ENCODE measurements around the gene ADCK1. TPM values are rescaled to one million over a fixed set of nuclear protein-coding genes. Genes with fewer than 3 reads are reported as not detected.

The ADCK1 gene
- polyA plus RNA-seq, 6 donors from 2014 or later = 4.2 to 9.4 (median 5.4) TPM

GRCh38 chr14:77962731-77963520, 163.0 kb downstream of the ADCK1 start:
- Mint-ChIP-seq H3K9me3 (peaks cover 0 to 2% (median 0%) of the 10 kb centered on the region in 7 donors), H3K36me3 (no peaks in the 10 kb centered on the region), H3K27me3 (peaks cover 0 to 8% (median 0%) of the 10 kb centered on the region in 3 donors), H3K4me3 (no peak overlapping the region), H3K4me1 (peaks cover 4 to 14% (median 7%) of the 10 kb centered on the region in 3 donors), H3K27ac (peak overlapping the region in 1 of 6 donors; percentile 24)
- ATAC-seq (ENCODE audit: low read depth in 2 of 2) (no peak), DNase-seq (no peak)

- DNase-seq = no peak
- no peak for ATAC-seq (ENCODE audit: low read depth in 2 of 2)
- peak overlapping the region in 3 of 8 donors; percentile 7 to 73 (median 19) for H3K4me3 Mint-ChIP-seq
- H3K27me3 Mint-ChIP-seq = peaks cover 0 to 19% (median 7%) of the 10 kb centered on the region in 3 donors
- peaks cover 4 to 14% (median 7%) of the 10 kb centered on the region in 3 donors for H3K4me1 Mint-ChIP-seq
- H3K36me3 Mint-ChIP-seq = no peaks in the 10 kb centered on the region
- peaks cover 0 to 2% (median 0%) of the 10 kb centered on the region in 7 donors for H3K9me3 Mint-ChIP-seq
- H3K27ac Mint-ChIP-seq = peak overlapping the region in 1 of 6 donors; percentile 19
Observed at GRCh38 chr14:77964586-77964985, 164.7 kb downstream of the ADCK1 start.

GRCh38 chr14:77965050-77965449, 165.1 kb downstream of the ADCK1 start:
- H3K27ac Mint-ChIP-seq = no peak overlapping the region

GRCh38 chr14:77965919-77966435, 166.1 kb downstream of the ADCK1 start:
- no peaks in the 10 kb centered on the region for H3K9me3 Mint-ChIP-seq
- peak overlapping the region; percentile 57 to 86 (median 76) for H3K4me3 Mint-ChIP-seq
- no peaks in the 10 kb centered on the region for H3K36me3 Mint-ChIP-seq
- peak; percentile 61 to 62 for ATAC-seq (ENCODE audit: low read depth in 2 of 2)
- peak; percentile 1 for DNase-seq
- H3K4me1 Mint-ChIP-seq = peaks cover 4 to 14% (median 7%) of the 10 kb centered on the region in 3 donors
- H3K27me3 Mint-ChIP-seq = peaks cover 4 to 28% (median 7%) of the 10 kb centered on the region in 3 donors
- peak overlapping the region in 1 of 6 donors; percentile 44 for H3K27ac Mint-ChIP-seq

More at GRCh38 chr14:77965050-77965449, 165.1 kb downstream of the ADCK1 start:
- H3K9me3 Mint-ChIP-seq = no peaks in the 10 kb centered on the region
- H3K4me3 Mint-ChIP-seq = no peak overlapping the region
- H3K36me3 Mint-ChIP-seq = no peaks in the 10 kb centered on the region
- peaks cover 4 to 14% (median 7%) of the 10 kb centered on the region in 3 donors for H3K4me1 Mint-ChIP-seq
- no peak for DNase-seq
- ATAC-seq (ENCODE audit: low read depth in 2 of 2) = no peak
- peaks cover 0 to 20% (median 7%) of the 10 kb centered on the region in 3 donors for H3K27me3 Mint-ChIP-seq

GRCh38 chr14:77967110-77967509, 167.2 kb downstream of the ADCK1 start:
- H3K36me3 Mint-ChIP-seq = no peaks in the 10 kb centered on the region
- no peak for DNase-seq
- no peak for ATAC-seq (ENCODE audit: low read depth in 2 of 2)
- H3K27ac Mint-ChIP-seq = no peak overlapping the region
- peak overlapping the region in 4 of 8 donors; percentile 57 to 86 (median 70) for H3K4me3 Mint-ChIP-seq
- no peaks in the 10 kb centered on the region for H3K9me3 Mint-ChIP-seq
- peaks cover 4 to 14% (median 7%) of the 10 kb centered on the region in 3 donors for H3K4me1 Mint-ChIP-seq
- H3K27me3 Mint-ChIP-seq = peaks cover 4 to 28% (median 7%) of the 10 kb centered on the region in 3 donors

GRCh38 chr14:77970646-77971045, 170.7 kb downstream of the ADCK1 start:
- H3K27me3 Mint-ChIP-seq = peaks cover 4 to 28% (median 7%) of the 10 kb centered on the region in 3 donors

GRCh38 chr14:77973246-77973645, 173.3 kb downstream of the ADCK1 start:
- peak overlapping the region in 1 of 6 donors; percentile 14 for H3K27ac Mint-ChIP-seq
- no peaks in the 10 kb centered on the region for H3K4me1 Mint-ChIP-seq
- ATAC-seq (ENCODE audit: low read depth in 2 of 2) = no peak
- DNase-seq = no peak
- peaks cover 0 to 1% (median 0%) of the 10 kb centered on the region in 7 donors for H3K9me3 Mint-ChIP-seq
- no peaks in the 10 kb centered on the region for H3K36me3 Mint-ChIP-seq
- no peak overlapping the region for H3K4me3 Mint-ChIP-seq
- H3K27me3 Mint-ChIP-seq = peaks cover 4 to 19% (median 7%) of the 10 kb centered on the region in 3 donors

More at GRCh38 chr14:77970646-77971045, 170.7 kb downstream of the ADCK1 start:
- H3K9me3 Mint-ChIP-seq = peaks cover 0 to 1% (median 0%) of the 10 kb centered on the region in 7 donors
- DNase-seq (no peak), ATAC-seq (ENCODE audit: low read depth in 2 of 2) (no peak)
- H3K36me3 Mint-ChIP-seq = no peaks in the 10 kb centered on the region
- H3K27ac Mint-ChIP-seq = no peak overlapping the region
- peak overlapping the region in 1 of 8 donors; percentile 24 for H3K4me3 Mint-ChIP-seq
- peaks cover 4 to 13% (median 7%) of the 10 kb centered on the region in 3 donors for H3K4me1 Mint-ChIP-seq

GRCh38 chr14:77976591-77976990, 176.7 kb downstream of the ADCK1 start:
- no peak for ATAC-seq (ENCODE audit: low read depth in 2 of 2)
- Mint-ChIP-seq H3K9me3 (peaks cover 0 to 1% (median 0%) of the 10 kb centered on the region in 7 donors), H3K27ac (no peak overlapping the region), H3K27me3 (peaks cover 22 to 26% (median 22%) of the 10 kb centered on the region in 3 donors), H3K4me1 (peaks cover 0 to 11% (median 9%) of the 10 kb centered on the region in 3 donors), H3K36me3 (peaks cover 0 to 9% of the 10 kb centered on the region in 2 donors), H3K4me3 (no peak overlapping the region)
- no peak for DNase-seq

- peaks cover 0 to 1% (median 0%) of the 10 kb centered on the region in 7 donors for H3K9me3 Mint-ChIP-seq
- H3K4me1 Mint-ChIP-seq = peaks cover 0 to 11% (median 9%) of the 10 kb centered on the region in 3 donors
- peaks cover 22 to 27% (median 22%) of the 10 kb centered on the region in 3 donors for H3K27me3 Mint-ChIP-seq
- no peak overlapping the region for H3K27ac Mint-ChIP-seq
- H3K36me3 Mint-ChIP-seq = peaks cover 0 to 9% of the 10 kb centered on the region in 2 donors
- H3K4me3 Mint-ChIP-seq = peak overlapping the region in 1 of 8 donors; percentile 60
- no peak for ATAC-seq (ENCODE audit: low read depth in 2 of 2)
- no peak for DNase-seq
Observed at GRCh38 chr14:77979171-77979570, 179.3 kb downstream of the ADCK1 start.

GRCh38 chr14:77979666-77980351, 179.9 kb downstream of the ADCK1 start:
- Mint-ChIP-seq H3K4me1 (peaks cover 0 to 11% (median 9%) of the 10 kb centered on the region in 3 donors), H3K27me3 (peaks cover 22 to 27% (median 22%) of the 10 kb centered on the region in 3 donors), H3K36me3 (peaks cover 0 to 9% of the 10 kb centered on the region in 2 donors), H3K27ac (no peak overlapping the region), H3K9me3 (peaks cover 0 to under 1% (median 0%) of the 10 kb centered on the region in 7 donors), H3K4me3 (peak overlapping the region in 4 of 8 donors; percentile 21 to 60 (median 38))
- DNase-seq (no peak), ATAC-seq (ENCODE audit: low read depth in 2 of 2) (no peak)

- DNase-seq = no peak
- Mint-ChIP-seq H3K4me1 (peaks cover 0 to 14% (median 9%) of the 10 kb centered on the region in 3 donors), H3K9me3 (no peaks in the 10 kb centered on the region), H3K36me3 (peaks cover 0 to 9% of the 10 kb centered on the region in 2 donors), H3K27me3 (peaks cover 22 to 27% (median 22%) of the 10 kb centered on the region in 3 donors), H3K27ac (no peak overlapping the region), H3K4me3 (peak overlapping the region in 5 of 8 donors; percentile 9 to 78 (median 48))
- ATAC-seq (ENCODE audit: low read depth in 2 of 2) = no peak
Observed at GRCh38 chr14:77980475-77981321, 180.8 kb downstream of the ADCK1 start.

Measured in naive B cell (primary cell).